Measurements from ENCODE around the gene MYLK3. TPM values are rescaled to one million over a fixed set of nuclear protein-coding genes. Genes with fewer than 3 reads are reported as not detected.

The MYLK3 gene
- total RNA-seq, 2 donors from 2014 or later, result 1.5 to 54.2 TPM

GRCh38 chr16:46745617-46746016 lies 2.5 kb downstream of the MYLK3 start:
- Histone ChIP-seq H3K4me1 (replicated peaks) (no peaks in the 10 kb centered on the region), H3K27ac (no peak overlapping the region), H3K4me3 (no peak overlapping the region), H3K9me3 (no peaks in the 10 kb centered on the region), H3K27me3 (replicated peaks; ENCODE audit: insufficient read depth) (no peaks in the 10 kb centered on the region), H3K36me3 (no peaks in the 10 kb centered on the region)
- TF ChIP-seq POLR2AphosphoS5 (IDR thresholded peaks at IDR 0.05), result no peak
- TF ChIP-seq, protein P1, sequence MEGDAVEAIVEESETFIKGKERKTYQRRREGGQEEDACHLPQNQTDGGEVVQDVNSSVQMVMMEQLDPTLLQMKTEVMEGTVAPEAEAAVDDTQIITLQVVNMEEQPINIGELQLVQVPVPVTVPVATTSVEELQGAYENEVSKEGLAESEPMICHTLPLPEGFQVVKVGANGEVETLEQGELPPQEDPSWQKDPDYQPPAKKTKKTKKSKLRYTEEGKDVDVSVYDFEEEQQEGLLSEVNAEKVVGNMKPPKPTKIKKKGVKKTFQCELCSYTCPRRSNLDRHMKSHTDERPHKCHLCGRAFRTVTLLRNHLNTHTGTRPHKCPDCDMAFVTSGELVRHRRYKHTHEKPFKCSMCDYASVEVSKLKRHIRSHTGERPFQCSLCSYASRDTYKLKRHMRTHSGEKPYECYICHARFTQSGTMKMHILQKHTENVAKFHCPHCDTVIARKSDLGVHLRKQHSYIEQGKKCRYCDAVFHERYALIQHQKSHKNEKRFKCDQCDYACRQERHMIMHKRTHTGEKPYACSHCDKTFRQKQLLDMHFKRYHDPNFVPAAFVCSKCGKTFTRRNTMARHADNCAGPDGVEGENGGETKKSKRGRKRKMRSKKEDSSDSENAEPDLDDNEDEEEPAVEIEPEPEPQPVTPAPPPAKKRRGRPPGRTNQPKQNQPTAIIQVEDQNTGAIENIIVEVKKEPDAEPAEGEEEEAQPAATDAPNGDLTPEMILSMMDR (IDR thresholded peaks at IDR 0.05), result no peak
- no peak for TF ChIP-seq POLR2A (IDR thresholded peaks at IDR 0.05)
- no peak for DNase-seq (ENCODE audit: low spot score)
- intact Hi-C loops (cut with DNase I), result no loop called here
- WGBS, result 86% methylated on average over 7 of the region's 7 CpGs

GRCh38 chr16:46743232-46743719 lies 4.9 kb downstream of the MYLK3 start:
- no peak for DNase-seq (ENCODE audit: low spot score)
- TF ChIP-seq, protein P1 (IDR thresholded peaks at IDR 0.05), result no peak
- TF ChIP-seq POLR2AphosphoS5 (IDR thresholded peaks at IDR 0.05) (no peak), POLR2A (IDR thresholded peaks at IDR 0.05) (no peak)
- Histone ChIP-seq H3K36me3 (no peaks in the 10 kb centered on the region), H3K9me3 (no peaks in the 10 kb centered on the region), H3K4me1 (replicated peaks) (no peaks in the 10 kb centered on the region), H3K4me3 (no peak overlapping the region), H3K27ac (no peak overlapping the region), H3K27me3 (replicated peaks; ENCODE audit: insufficient read depth) (no peaks in the 10 kb centered on the region)
- 41% methylated on average over 10 of the region's 10 CpGs for WGBS
- intact Hi-C loops (cut with DNase I), result no loop called here

- Histone ChIP-seq H3K4me3 (no peak overlapping the region), H3K27me3 (replicated peaks; ENCODE audit: insufficient read depth) (no peaks in the 10 kb centered on the region), H3K4me1 (replicated peaks) (no peaks in the 10 kb centered on the region), H3K36me3 (no peaks in the 10 kb centered on the region), H3K9me3 (no peaks in the 10 kb centered on the region), H3K27ac (no peak overlapping the region)
- intact Hi-C loops (cut with DNase I), result no loop called here
- no peak for DNase-seq (ENCODE audit: low spot score)
- 55% methylated on average over 2 of the region's 2 CpGs for WGBS
- TF ChIP-seq POLR2A (IDR thresholded peaks at IDR 0.05), result no peak
- TF ChIP-seq, protein P1 (IDR thresholded peaks at IDR 0.05), result no peak
- TF ChIP-seq POLR2AphosphoS5 (IDR thresholded peaks at IDR 0.05), result no peak
Measured at GRCh38 chr16:46739934-46740333, 8.2 kb downstream of the MYLK3 start.

- Histone ChIP-seq H3K27me3 (replicated peaks; ENCODE audit: insufficient read depth) (no peaks in the 10 kb centered on the region), H3K4me3 (no peak overlapping the region), H3K27ac (no peak overlapping the region), H3K36me3 (no peaks in the 10 kb centered on the region), H3K9me3 (no peaks in the 10 kb centered on the region), H3K4me1 (replicated peaks) (no peaks in the 10 kb centered on the region)
- intact Hi-C loops (cut with DNase I), result no loop called here
- WGBS, result 87% methylated on average over 13 of the region's 14 CpGs
- TF ChIP-seq POLR2A (IDR thresholded peaks at IDR 0.05) (no peak), POLR2AphosphoS5 (IDR thresholded peaks at IDR 0.05) (no peak)
- TF ChIP-seq, protein P1 (IDR thresholded peaks at IDR 0.05), result no peak
- DNase-seq (ENCODE audit: low spot score), result no peak
Measured at GRCh38 chr16:46737621-46738214, 10.4 kb downstream of the MYLK3 start.

DNA sequence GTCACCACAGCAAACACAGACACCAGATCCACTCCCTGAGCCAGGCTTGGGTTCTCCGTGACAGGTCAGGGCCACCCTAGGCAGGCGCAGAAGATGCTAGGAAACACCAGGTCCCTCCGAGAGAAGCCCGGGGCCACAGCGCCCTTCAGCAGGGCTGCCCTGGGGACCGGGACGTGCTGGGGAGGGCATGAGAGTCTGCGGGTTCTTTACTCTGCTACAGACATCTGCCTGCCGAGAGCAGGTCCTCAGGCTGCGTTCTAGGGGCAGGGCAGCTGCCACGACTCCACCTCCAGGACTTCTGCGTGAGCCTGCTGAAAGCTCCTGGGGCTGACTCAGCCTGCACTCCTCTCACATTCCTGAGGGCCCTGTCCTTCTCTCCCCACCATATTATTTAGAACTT lies 11.4 kb downstream of the MYLK3 start:
- 76% methylated on average over 12 of the region's 12 CpGs for WGBS
- no peak overlapping the region for H3K4me3 ChIP-seq
- no peak overlapping the region for H3K27ac ChIP-seq
- intact Hi-C loops (cut with DNase I), result no loop called here
- H3K36me3 ChIP-seq, result no peaks in the 10 kb centered on the region
- no peaks in the 10 kb centered on the region for H3K4me1 ChIP-seq (replicated peaks)
- no peaks in the 10 kb centered on the region for H3K9me3 ChIP-seq
- H3K27me3 ChIP-seq (replicated peaks; ENCODE audit: insufficient read depth), result no peaks in the 10 kb centered on the region
- no peak for TF ChIP-seq POLR2AphosphoS5 (IDR thresholded peaks at IDR 0.05)
- no peak for DNase-seq (ENCODE audit: low spot score)

Measured in prostate gland (tissue), 2 donors.